Stimulated activated CD8-positive, alpha-beta memory T cell treated with anti-CD3 and anti-CD28 coated beads, Interleukin-15, amount 100 ng/mL, for 4 hours (primary cell): Measurements from ENCODE around the gene TYR.
"Not testable (repeated sequence)": the region's sequence is repeated elsewhere in the genome, so short reads cannot be mapped to it uniquely, and the experiment has no call there.

ENCODE experiments used
- DNase-seq, 2 donors: peaks; one replicate each; pipeline ENCODE4 v3.0.0-alpha.2; 2020; ENCODE audit warnings: low read depth in 2 of 2

The TYR gene

GRCh38 chr11:89272540-89273088 is 94.9 kb downstream of the TYR start:
- not testable (repeated sequence) for DNase-seq

- DNase-seq = not testable (repeated sequence)
These were observed 95.5 kb downstream of the TYR start for GRCh38 chr11:89273220-89273619.

GRCh38 chr11:89275966-89276365 is 98.3 kb downstream of the TYR start:
- DNase-seq = no peak

GRCh38 chr11:89279176-89279575 is 101.5 kb downstream of the TYR start:
- no peak for DNase-seq

- not testable (repeated sequence) for DNase-seq
These were observed 103.5 kb downstream of the TYR start for GRCh38 chr11:89281032-89281677.

GRCh38 chr11:89286601-89287000 is 108.9 kb downstream of the TYR start:
- not testable (repeated sequence) for DNase-seq

GRCh38 chr11:89288004-89288403 is 110.3 kb downstream of the TYR start:
- DNase-seq = not testable (repeated sequence)

GRCh38 chr11:89293965-89294679 is 116.4 kb downstream of the TYR start:
- DNase-seq = no peak

GRCh38 chr11:89295023-89295422 is 117.3 kb downstream of the TYR start:
- DNase-seq = not testable (repeated sequence)

GRCh38 chr11:89303029-89303428 is 125.4 kb downstream of the TYR start:
- DNase-seq = not testable (repeated sequence)

- not testable (repeated sequence) for DNase-seq
These were observed 130.6 kb downstream of the TYR start for GRCh38 chr11:89308272-89308671.

- DNase-seq = not testable (repeated sequence)
These were observed 131.8 kb downstream of the TYR start for GRCh38 chr11:89309321-89309985.

- DNase-seq = not testable (repeated sequence)
These were observed 132.9 kb downstream of the TYR start for GRCh38 chr11:89310607-89311006.

GRCh38 chr11:89321401-89321800 is 143.7 kb downstream of the TYR start:
- no peak for DNase-seq

GRCh38 chr11:89327885-89328284 is 150.2 kb downstream of the TYR start:
- DNase-seq = no peak

GRCh38 chr11:89331940-89332339 is 154.3 kb downstream of the TYR start:
- not testable (repeated sequence) for DNase-seq

- DNase-seq = not testable (repeated sequence)
These were observed 156.0 kb downstream of the TYR start for GRCh38 chr11:89333704-89334103.

- not testable (repeated sequence) for DNase-seq
These were observed 159.5 kb downstream of the TYR start for GRCh38 chr11:89337100-89337650.

- not testable (repeated sequence) for DNase-seq
These were observed 160.4 kb downstream of the TYR start for GRCh38 chr11:89338073-89338472.

- DNase-seq = not testable (repeated sequence)
These were observed 162.8 kb downstream of the TYR start for GRCh38 chr11:89340450-89340849.

- DNase-seq = not testable (repeated sequence)
These were observed 165.4 kb downstream of the TYR start for GRCh38 chr11:89342880-89343572.
